HG03521 (cell line): ENCODE data around the gene EMSY.
"Not testable (repeated sequence)": the region's sequence is repeated elsewhere in the genome, so short reads cannot be mapped to it uniquely, and the experiment has no call there.

ENCODE experiments used
- ATAC-seq: cut with Tn5 transposase; IDR thresholded peaks from one replicate; pipeline ENCODE4 v1.9.1; 2021; ENCODE audit warnings: mild to moderate bottlenecking, moderate library complexity; ENCODE audit not compliant: unreplicated experiment

Gene EMSY

GRCh38 chr11:76568139-76568538, 123.3 kb downstream of the EMSY start:
- no peak for ATAC-seq

GRCh38 chr11:76568621-76569020, 123.8 kb downstream of the EMSY start:
- no peak for ATAC-seq

GRCh38 chr11:76572181-76572875, 127.5 kb downstream of the EMSY start:
- not testable (repeated sequence) for ATAC-seq

GRCh38 chr11:76574406-76574805, 129.6 kb downstream of the EMSY start:
- ATAC-seq: no peak

GRCh38 chr11:76574879-76575278, 130.1 kb downstream of the EMSY start:
- ATAC-seq: no peak

- ATAC-seq: no peak
Measured at GRCh38 chr11:76577226-76577920, 132.6 kb downstream of the EMSY start.

GRCh38 chr11:76577921-76578653, 133.3 kb downstream of the EMSY start:
- ATAC-seq: no peak

- ATAC-seq: no peak
Measured at GRCh38 chr11:76578654-76579055, 133.8 kb downstream of the EMSY start.

GRCh38 chr11:76579056-76579751, 134.4 kb downstream of the EMSY start:
- ATAC-seq: no peak

- no peak for ATAC-seq
Measured at GRCh38 chr11:76579752-76580151, 134.9 kb downstream of the EMSY start.

GRCh38 chr11:76582471-76582870, 137.7 kb downstream of the EMSY start:
- ATAC-seq: not testable (repeated sequence)

GRCh38 chr11:76587820-76588454, 143.1 kb downstream of the EMSY start:
- ATAC-seq: no peak

- ATAC-seq: no peak
Measured at GRCh38 chr11:76588455-76589325, 143.9 kb downstream of the EMSY start.

GRCh38 chr11:76589477-76589876, 144.7 kb downstream of the EMSY start:
- ATAC-seq: no peak

- ATAC-seq: no peak
Measured at GRCh38 chr11:76589964-76590950, 145.4 kb downstream of the EMSY start.

GRCh38 chr11:76591416-76591815, 146.6 kb downstream of the EMSY start:
- ATAC-seq: no peak

- no peak for ATAC-seq
Measured at GRCh38 chr11:76592025-76592914, 147.5 kb downstream of the EMSY start.

- ATAC-seq: no peak
Measured at GRCh38 chr11:76592961-76593360, 148.1 kb downstream of the EMSY start.
